ENCODE data around the gene TFIP11. TPM values are rescaled to one million over a fixed set of nuclear protein-coding genes. Genes with fewer than 3 reads are reported as not detected.

Gene TFIP11
- total and polyA plus RNA-seq, 4 donors = 14.3 to 31.7 (median 24.6) TPM

- TF ChIP-seq NR2F2 (IDR thresholded peaks at IDR 0.05) (no peak), YY1 (IDR thresholded peaks at IDR 0.05) (no peak), HNF4A (conservative IDR thresholded peaks at IDR 0.05) (no peak), FOXA2 (IDR thresholded peaks at IDR 0.05) (no peak)
- TF ChIP-seq, protein P1, sequence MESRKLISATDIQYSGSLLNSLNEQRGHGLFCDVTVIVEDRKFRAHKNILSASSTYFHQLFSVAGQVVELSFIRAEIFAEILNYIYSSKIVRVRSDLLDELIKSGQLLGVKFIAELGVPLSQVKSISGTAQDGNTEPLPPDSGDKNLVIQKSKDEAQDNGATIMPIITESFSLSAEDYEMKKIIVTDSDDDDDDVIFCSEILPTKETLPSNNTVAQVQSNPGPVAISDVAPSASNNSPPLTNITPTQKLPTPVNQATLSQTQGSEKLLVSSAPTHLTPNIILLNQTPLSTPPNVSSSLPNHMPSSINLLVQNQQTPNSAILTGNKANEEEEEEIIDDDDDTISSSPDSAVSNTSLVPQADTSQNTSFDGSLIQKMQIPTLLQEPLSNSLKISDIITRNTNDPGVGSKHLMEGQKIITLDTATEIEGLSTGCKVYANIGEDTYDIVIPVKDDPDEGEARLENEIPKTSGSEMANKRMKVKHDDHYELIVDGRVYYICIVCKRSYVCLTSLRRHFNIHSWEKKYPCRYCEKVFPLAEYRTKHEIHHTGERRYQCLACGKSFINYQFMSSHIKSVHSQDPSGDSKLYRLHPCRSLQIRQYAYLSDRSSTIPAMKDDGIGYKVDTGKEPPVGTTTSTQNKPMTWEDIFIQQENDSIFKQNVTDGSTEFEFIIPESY (IDR thresholded peaks at IDR 0.05) = no peak
These were observed 46.1 kb downstream of the TFIP11 start (continued) for GRCh38 chr22:26466196-26466595.

- Histone ChIP-seq H3K4me1 (ENCODE audit: control insufficient read depth in 4 of 4, insufficient read depth in 4 of 4, low read length in 3 of 4) (peaks cover 0 to 9% (median 2%) of the 10 kb centered on the region in 4 donors), H3K9ac (ENCODE audit: low read depth in 1 of 2, low read length in 2 of 2) (no peak overlapping the region), H3K36me3 (ENCODE audit: control insufficient read depth in 4 of 4, insufficient read depth in 3 of 4, low read depth in 1 of 4, low read length in 3 of 4) (peaks cover 10 to 71% (median 51%) of the 10 kb centered on the region in 4 donors), H3K4me3 (ENCODE audit: low read depth in 1 of 3, low read length in 3 of 3) (no peak overlapping the region), H3K27ac (ENCODE audit: low read depth in 1 of 2, low read length in 2 of 2) (no peak overlapping the region), H3K27me3 (ENCODE audit: control insufficient read depth in 4 of 4, insufficient read depth in 4 of 4, low read length in 3 of 4) (no peaks in the 10 kb centered on the region), H3K9me3 (ENCODE audit: control insufficient read depth in 4 of 4, low read length in 3 of 4) (no peaks in the 10 kb centered on the region)
- no peak for DNase-seq (ENCODE audit: low spot score)
- TF ChIP-seq NR2F2 (IDR thresholded peaks at IDR 0.05) (peak; percentile 24), HNF4G (IDR thresholded peaks at IDR 0.05) (no peak)
- 87% methylated on average over 7 of the region's 7 CpGs for WGBS
These were observed 48.0 kb downstream of the TFIP11 start for GRCh38 chr22:26464312-26464711.

- 87% methylated on average over 9 of the region's 9 CpGs for WGBS
These were observed 48.6 kb downstream of the TFIP11 start for GRCh38 chr22:26463688-26464087.

More at GRCh38 chr22:26463688-26464087, 48.6 kb downstream of the TFIP11 start:
- TF ChIP-seq CTCF (IDR thresholded peaks at IDR 0.05; ENCODE audit: low read depth, low read length, missing input control) (no peak), YY1 (IDR thresholded peaks at IDR 0.05) (no peak), JUND (IDR thresholded peaks at IDR 0.05) (no peak), HNF4G (IDR thresholded peaks at IDR 0.05) (no peak), GABPA (IDR thresholded peaks at IDR 0.05 in 1 of 2, conservative IDR thresholded peaks at IDR 0.05 in 1 of 2) (no peak), SP1 (IDR thresholded peaks at IDR 0.05) (no peak), RAD21 (IDR thresholded peaks at IDR 0.05) (no peak), TAF1 (conservative IDR thresholded peaks at IDR 0.05) (no peak)
- Histone ChIP-seq H3K4me3 (ENCODE audit: low read depth in 1 of 3, low read length in 3 of 3) (no peak overlapping the region), H3K9me3 (ENCODE audit: control insufficient read depth in 4 of 4, low read length in 3 of 4) (no peaks in the 10 kb centered on the region), H3K36me3 (ENCODE audit: control insufficient read depth in 4 of 4, insufficient read depth in 3 of 4, low read depth in 1 of 4, low read length in 3 of 4) (peaks cover 9 to 67% (median 46%) of the 10 kb centered on the region in 4 donors), H3K27ac (ENCODE audit: low read depth in 1 of 2, low read length in 2 of 2) (no peak overlapping the region), H3K9ac (ENCODE audit: low read depth in 1 of 2, low read length in 2 of 2) (no peak overlapping the region), H3K27me3 (ENCODE audit: control insufficient read depth in 4 of 4, insufficient read depth in 4 of 4, low read length in 3 of 4) (no peaks in the 10 kb centered on the region), H3K4me1 (ENCODE audit: control insufficient read depth in 4 of 4, insufficient read depth in 4 of 4, low read length in 3 of 4) (peaks cover 0 to 9% (median 2%) of the 10 kb centered on the region in 4 donors)
- no peak for DNase-seq (ENCODE audit: low spot score)

Measured in liver (tissue), 9 donors.